OCI-LY3 (cell line): ENCODE results near the gene CACNA1F.

Source experiments
- CTCF ChIP-seq: fragments of 200-600, 300-600 bp; sonication (generic); IDR thresholded peaks from 2 replicates; pipeline ENCODE4 v1.5.1; 2014; ENCODE audit warnings: antibody characterized with exemption, low read length, low read depth
- EZH2phosphoT487 ChIP-seq: fragments of 200-600 bp; shearing (Covaris generic); IDR thresholded peaks from 2 replicates; pipeline ENCODE4 v1.6.1; 2018; ENCODE audit warnings: antibody characterized with exemption, mixed run types, low read depth

DNA sequence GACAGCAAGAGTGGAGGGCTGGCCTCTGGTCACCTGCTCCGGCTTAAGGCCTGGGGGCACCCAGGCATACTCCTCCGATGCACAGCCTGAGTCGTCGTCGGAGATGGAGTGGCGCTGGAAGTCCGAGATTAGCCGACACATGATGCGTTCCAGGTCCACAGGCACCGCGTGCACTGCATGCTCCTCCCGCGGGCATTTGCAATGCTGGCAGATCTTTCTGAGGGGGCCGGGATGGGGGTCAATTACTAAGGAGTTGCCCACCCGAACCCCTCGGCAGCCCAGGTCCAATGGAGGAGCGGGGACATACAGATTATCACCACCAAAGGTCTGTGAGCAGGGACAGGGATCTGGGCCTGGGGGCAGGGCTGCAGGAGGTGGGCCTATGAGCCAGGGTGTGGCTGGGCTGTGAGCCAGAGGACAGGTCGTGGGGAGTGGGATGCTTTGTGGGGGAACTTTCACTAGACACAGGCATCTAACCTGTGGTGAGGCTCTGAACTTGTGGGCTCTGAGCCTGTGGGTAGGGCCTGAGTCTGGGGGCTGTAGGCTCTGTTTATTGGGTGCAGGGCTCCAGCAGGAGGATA, 49.3 kb downstream of the CACNA1F start:
- TF ChIP-seq CTCF (no peak), EZH2phosphoT487 (no peak)
